ENCODE results near the gene FCRL5.

- TF ChIP-seq MYC (IDR thresholded peaks at IDR 0.05; ENCODE audit: low read depth, low read length), result no peak
- no peak for TF ChIP-seq CTCF (IDR thresholded peaks at IDR 0.05; ENCODE audit: extremely low read depth in 1 of 2, insufficient read depth in 1 of 2, low read depth in 1 of 2, low read length in 2 of 2)
- TF ChIP-seq POLR2A (IDR thresholded peaks at IDR 0.05; ENCODE audit: low read depth, low read length), result no peak
- no peak for TF ChIP-seq POLR2AphosphoS5 (IDR thresholded peaks at IDR 0.05; ENCODE audit: insufficient read depth, low read depth, low read length)
- TF ChIP-seq EZH2 (IDR thresholded peaks at IDR 0.05; ENCODE audit: borderline replicate concordance, low read depth, low read length, severe bottlenecking), result no peak
These were observed 19.7 kb downstream of the FCRL5 start for GRCh38 chr1:157532569-157532968.
